ENCODE data around the gene TCEA3.
A peak's percentile ranks its signal among the peaks of the same experiment; 100 is the strongest.
"Not testable (repeated sequence)": the region's sequence is repeated elsewhere in the genome, so short reads cannot be mapped to it uniquely, and the experiment has no call there.

TCEA3 gene

DNA sequence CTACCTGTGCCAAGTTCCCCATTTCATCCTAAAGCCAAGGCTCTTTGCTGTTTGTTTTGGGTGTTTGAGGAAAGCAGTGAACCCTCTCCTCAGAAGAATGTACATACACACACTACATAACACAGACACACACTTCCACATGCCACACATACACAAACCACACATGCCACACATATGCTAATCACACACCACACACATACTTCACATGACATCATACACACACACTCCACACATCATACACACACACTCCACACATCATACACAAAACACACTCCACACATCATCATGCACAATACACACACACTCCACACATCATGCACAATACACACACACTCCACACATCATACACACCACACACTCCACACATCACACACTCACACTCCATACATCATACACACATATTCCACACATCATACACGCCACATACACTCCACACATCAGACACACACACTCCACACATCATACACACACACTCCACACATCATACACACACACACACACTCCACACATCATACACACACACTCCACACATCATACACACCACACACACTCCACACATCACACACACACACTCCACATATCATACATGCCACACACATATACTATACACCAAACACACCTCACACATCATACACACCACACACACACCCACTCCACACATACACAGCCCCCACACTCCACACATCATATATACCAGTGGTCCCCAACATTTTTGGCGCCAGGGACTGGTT is 32.3 kb downstream of the TCEA3 start:
- no peak for DNase-seq (ENCODE audit: low read depth)

- no peak for DNase-seq (ENCODE audit: low read depth)
Observed at GRCh38 chr1:23389837-23390321, 34.7 kb downstream of the TCEA3 start.

DNA sequence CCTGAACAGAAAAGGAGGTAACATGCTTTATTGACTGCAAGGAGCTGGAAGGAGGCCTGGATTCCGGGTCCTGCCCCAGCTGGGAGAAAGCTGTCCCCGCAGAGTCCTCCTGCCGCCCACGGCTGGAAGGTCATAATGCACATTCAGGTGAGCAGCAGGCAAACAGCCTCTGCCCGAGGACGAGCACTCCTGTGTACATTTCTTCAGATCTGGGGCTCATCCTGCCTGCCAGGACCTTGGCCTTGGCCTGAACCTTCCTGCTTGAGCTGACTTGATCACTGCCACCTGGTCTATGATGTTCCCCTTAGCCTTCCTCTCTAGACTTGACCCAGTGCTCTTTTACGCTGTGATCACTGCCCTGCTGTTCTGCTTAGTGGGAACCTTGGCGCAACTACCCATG is 37.1 kb downstream of the TCEA3 start:
- DNase-seq (ENCODE audit: low read depth) = no peak

- no peak for DNase-seq (ENCODE audit: low read depth)
Observed at GRCh38 chr1:23385119-23385621, 39.4 kb downstream of the TCEA3 start.

DNA sequence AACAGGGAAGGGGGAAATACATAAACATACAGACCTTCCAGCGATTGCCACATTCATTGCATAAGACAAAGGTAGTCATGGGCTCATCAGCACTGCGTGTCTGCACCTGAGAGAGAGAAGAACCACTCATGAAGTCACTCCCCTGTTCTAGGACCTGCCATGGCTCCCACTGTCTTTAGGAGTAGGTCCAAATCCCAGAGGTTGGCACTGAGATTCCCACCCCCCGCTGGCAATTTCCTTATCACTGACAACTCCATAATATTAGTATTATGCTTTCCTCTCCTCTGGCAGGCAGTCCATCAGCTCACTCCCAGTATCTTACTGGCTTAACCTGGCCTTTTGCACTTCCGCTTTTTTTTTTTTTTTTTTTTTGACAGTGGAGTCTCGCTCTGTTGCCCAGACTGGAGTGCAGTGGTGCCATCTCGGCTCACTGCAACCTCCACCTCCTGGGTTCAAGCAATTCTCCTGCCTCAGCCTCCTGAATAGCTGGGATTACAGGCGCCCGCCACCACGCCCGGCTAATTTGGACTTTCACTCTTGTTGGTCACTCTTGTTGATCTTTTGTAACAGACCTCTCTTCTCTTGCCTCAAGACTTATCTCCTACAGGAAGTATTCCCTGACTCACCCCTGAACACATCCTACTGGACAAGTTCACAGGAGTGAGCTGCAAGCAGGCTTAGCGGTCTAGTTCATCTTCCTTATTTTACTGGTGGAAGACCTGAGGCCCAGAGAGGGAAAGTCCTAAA is 40.1 kb downstream of the TCEA3 start:
- DNase-seq (ENCODE audit: low read depth) = no peak

DNA sequence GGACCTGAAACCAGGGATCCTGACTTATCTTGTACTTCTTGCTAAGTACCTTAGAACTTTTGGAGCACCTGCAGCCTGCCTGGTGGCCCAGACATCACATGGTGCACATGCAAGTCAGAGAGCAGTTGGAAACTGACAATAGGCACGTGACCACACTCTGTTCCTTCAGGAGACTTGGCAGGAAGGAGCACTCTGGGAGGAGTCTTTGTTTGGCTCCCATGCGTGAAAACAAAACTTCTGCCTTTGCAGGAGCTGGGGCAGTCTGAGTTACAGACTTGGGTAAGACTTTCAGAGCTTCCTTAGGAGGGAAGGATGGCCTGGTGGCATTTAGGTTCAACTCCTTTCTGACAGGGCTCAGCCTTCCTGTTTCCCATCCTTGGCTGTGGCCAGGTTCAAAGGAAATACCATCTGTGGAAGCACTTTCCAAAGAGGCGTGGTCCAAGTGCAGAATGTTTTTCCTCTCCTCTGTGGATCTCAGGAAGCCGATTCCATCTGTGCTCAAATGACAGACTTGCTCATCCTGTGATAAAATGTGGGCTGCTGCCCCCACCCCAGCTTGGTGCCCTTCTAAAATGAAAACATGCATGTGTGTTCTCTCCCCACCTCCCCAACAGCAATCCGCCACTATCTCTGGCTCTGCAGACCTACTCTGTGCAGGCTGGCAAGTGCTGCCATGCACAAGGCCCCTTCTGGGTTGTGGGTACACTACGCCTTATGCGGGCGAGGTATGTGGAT is 40.8 kb downstream of the TCEA3 start:
- no peak for DNase-seq (ENCODE audit: low read depth)

DNA sequence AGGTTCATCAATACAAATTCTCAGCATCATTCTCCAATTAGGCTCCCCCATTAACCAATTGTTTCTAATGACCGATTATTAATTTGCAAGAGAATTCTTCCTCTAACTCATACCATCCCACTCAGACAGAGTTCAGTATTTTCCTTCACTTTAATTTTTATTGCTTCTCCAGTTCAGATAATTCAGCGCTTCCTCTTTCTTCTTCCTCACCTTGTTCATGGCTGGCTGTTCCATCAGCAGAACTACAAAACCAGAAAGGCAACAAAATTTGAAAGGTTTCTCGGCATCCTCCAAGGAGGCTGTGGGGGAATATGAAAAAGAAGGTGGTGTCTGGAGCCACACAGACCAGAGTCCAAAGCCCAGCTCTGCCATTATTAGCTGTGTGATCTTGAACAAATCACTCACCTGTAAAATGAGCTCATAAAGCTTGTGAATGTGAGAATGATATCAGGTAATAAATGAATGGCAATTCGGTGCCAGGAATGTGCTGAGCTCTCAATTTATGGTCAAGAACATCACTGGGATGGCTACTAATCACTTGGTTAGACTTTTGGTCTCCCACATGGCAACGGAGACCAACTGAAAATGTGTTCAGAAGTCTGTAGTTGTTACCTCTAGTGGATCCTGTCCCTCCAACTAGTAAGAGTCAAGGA is 43.2 kb downstream of the TCEA3 start:
- DNase-seq (ENCODE audit: low read depth) = no peak

DNA sequence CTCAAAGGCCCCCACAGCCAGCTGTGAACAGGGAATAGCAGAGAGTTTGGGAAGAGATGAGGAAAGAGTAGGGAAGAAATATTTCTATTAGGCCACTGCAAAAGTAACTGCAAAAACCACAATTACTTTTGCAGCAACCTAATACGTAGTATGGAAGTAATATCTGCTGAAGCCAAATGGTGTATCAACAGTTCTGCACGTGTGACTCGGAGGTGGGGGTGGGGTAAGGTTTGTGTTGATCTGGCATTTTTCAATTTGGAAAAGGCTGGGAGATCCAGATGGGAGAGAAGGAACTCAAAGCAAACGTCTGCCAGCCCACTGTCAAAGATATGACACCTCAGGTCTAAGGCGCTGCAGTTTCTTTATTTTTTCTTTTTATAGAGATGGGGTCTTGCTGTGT is 43.8 kb downstream of the TCEA3 start:
- no peak for DNase-seq (ENCODE audit: low read depth)

GRCh38 chr1:23380236-23380635 is 44.3 kb downstream of the TCEA3 start:
- DNase-seq (ENCODE audit: low read depth) = not testable (repeated sequence)

DNA sequence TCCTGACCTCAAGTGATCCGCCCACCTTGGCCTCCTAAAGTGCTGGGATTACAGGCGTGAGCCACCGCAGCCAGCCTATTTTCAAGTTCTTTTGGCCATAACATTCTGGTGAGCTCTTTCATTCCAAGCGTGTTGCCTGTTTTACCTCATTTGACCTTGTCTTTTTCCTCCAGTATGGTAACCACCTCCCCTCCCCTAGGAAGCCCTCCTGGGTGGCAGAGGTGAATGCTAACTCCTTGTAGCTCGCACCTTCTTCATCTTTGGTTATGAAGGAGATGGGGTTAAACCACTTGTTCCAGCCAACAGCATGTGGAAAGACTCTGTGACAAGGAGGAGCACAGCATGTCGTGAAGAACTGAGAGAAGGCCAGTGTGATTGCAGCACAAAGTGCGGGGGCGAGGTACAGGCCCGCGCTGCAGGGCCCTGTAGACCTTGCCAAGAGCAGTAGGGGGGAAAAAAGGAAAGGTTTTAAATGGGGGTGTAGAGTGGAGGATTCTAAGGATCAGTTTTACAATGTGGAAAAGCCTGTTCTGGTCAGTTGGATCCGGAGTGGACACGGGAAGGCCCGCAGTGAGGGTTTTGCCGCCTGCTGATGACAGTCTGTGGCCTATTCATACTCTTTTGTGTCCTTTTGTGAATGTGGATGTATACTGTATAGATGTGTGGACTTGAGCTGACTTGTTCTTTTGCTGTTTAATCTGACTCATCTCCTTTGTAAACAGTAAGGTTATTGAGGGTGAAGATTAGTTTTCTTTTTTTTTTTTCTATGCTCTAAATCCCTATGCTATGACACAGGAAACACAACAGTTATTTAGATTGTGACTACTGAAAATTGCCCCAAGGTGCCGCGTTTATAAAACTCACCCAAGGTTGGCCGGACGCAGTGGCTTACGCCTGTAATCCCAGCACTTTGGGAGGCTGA is 47.4 kb downstream of the TCEA3 start:
- no peak for DNase-seq (ENCODE audit: low read depth)

DNA sequence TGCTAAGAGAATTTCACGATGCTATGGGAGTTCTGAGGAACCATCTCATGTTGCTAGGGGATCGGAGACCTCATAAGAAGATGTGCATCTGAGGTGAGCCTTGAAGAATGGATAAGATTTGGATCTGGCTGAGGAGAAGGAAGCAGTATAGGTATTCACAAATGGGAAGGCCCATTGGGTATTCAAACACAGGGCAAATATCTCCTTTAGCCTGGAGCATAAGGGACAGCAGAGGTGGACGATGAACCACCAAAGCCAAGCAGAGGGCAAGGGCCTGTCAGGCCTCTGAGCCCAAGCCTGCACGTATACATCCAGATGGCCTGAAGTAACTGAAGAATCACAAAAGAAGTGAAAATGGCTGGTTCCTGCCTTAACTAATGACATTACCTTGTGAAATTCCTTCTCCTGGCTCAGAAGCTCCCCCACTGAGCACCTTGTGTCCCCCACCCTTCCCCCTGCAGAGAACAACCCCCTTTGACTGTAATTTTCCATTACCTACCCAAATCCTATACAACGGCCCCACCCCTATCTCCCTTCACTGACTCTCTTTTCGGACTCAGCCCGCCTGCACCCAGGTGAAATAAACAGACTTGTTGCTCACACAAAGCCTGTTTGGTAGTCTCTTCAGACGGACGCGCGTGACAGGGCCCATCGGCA is 50.3 kb downstream of the TCEA3 start:
- not testable (repeated sequence) for DNase-seq (ENCODE audit: low read depth)

- DNase-seq (ENCODE audit: low read depth) = no peak
Observed at GRCh38 chr1:23371987-23372880, 52.3 kb downstream of the TCEA3 start.

GRCh38 chr1:23370709-23371584 is 53.6 kb downstream of the TCEA3 start:
- DNase-seq (ENCODE audit: low read depth) = no peak

GRCh38 chr1:23370330-23370708 is 54.2 kb downstream of the TCEA3 start:
- DNase-seq (ENCODE audit: low read depth) = no peak

DNA sequence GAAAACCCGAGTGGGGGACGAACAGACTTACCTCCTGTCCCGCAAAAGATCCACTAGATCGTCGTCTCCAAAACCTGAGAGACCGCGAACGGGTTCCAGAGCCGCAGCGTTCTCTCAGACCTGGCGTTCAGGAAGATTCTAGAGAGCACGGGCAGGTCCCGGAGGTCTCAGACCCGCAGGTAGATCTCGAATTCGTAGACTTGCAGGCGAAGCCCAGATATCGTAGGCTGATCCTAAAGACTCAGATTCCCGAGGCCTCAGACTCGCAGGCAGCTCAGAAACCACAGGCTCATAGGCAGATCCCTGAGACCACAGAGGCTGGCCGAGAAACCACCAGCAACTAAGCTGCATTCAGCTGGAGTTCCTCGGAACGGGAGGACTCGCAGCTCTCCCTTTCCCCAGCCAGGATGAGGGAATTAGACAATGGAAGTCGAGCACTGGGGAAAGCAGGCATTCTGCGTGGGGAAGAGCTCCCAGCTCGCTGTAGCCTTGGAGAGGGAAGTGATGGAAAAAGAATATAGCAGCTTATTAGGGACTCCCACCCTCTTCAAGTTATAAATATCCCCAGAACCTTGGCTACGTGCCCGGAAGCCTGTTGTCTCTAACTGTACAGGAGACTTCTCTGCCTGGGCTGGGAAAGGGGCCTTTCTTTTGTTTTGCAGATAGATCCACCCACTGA is 55.1 kb downstream of the TCEA3 start, which contains the start of gene ZNF436:
ZNF436 (minus strand) TSS at position 502 of the 679 bp plus-strand sequence. CDS start 1,831 bp downstream, outside the sequence.
- DNase-seq (ENCODE audit: low read depth) = no peak

GRCh38 chr1:23368562-23369334 is 55.8 kb downstream of the TCEA3 start:
- DNase-seq (ENCODE audit: low read depth) = peak; percentile 67

Measured in stimulated activated CD8-positive, alpha-beta memory T cell treated with anti-CD3 and anti-CD28 coated beads, Interleukin-7, amount 100 ng/mL, for 24 hours (primary cell).